Endodermal cell (in vitro differentiated cells): ENCODE measurements around the gene PIP5K1C. TPM values are rescaled to one million over a fixed set of nuclear protein-coding genes. Genes with fewer than 3 reads are reported as not detected.

Experiments used
- DNase-seq: peaks from one replicate; pipeline ENCODE4 v3.0.0-alpha.2; 2017
- H3K27ac ChIP-seq: 2 replicates; pipeline ENCODE4 v1.5.1; 2013; ENCODE audit warnings: mild to moderate bottlenecking, low read depth, low read length, moderate library complexity
- H3K27me3 ChIP-seq: 2 replicates; pipeline ENCODE4 v1.6.1; 2013; ENCODE audit warnings: mild to moderate bottlenecking, low read length, moderate library complexity; ENCODE audit not compliant: insufficient read depth, control insufficient read depth, poor library complexity, severe bottlenecking
- H3K36me3 ChIP-seq: 2 replicates; pipeline ENCODE4 v1.7.0; 2013; ENCODE audit warnings: mild to moderate bottlenecking, low read length, moderate library complexity; ENCODE audit not compliant: control insufficient read depth, insufficient read depth
- H3K4me1 ChIP-seq: one replicate; pipeline ENCODE4 v1.7.0; 2013; ENCODE audit warnings: low read length; ENCODE audit not compliant: control insufficient read depth, insufficient read depth
- H3K4me3 ChIP-seq: 2 replicates; pipeline ENCODE4 v1.5.1; 2013; ENCODE audit warnings: mild to moderate bottlenecking, low read length, moderate library complexity
- H3K9ac ChIP-seq: 2 replicates; pipeline ENCODE4 v1.6.1; 2013; ENCODE audit warnings: mild to moderate bottlenecking, low read length, moderate library complexity; ENCODE audit not compliant: poor library complexity, severe bottlenecking; ENCODE audit errors: extremely low read depth
- H3K9me3 ChIP-seq: 2 replicates; pipeline ENCODE4 v1.6.1; 2013; ENCODE audit warnings: mild to moderate bottlenecking, low read length, moderate library complexity; ENCODE audit not compliant: control insufficient read depth
- H3K27ac Mint-ChIP-seq: 2 replicates; pipeline ENCODE4 v1.8.0; 2020; ENCODE audit warnings: mixed read lengths
- H3K27me3 Mint-ChIP-seq: 2 replicates; pipeline ENCODE4 v1.8.0; 2021; ENCODE audit warnings: mild to moderate bottlenecking, mixed read lengths; ENCODE audit not compliant: insufficient read depth
- H3K36me3 Mint-ChIP-seq: 2 replicates; pipeline ENCODE4 v1.8.0; 2020; ENCODE audit warnings: low read depth, mixed read lengths
- H3K4me1 Mint-ChIP-seq: 2 replicates; pipeline ENCODE4 v1.8.0; 2020; ENCODE audit warnings: mixed read lengths
- H3K4me3 Mint-ChIP-seq: 2 replicates; pipeline ENCODE4 v1.8.0; 2020; ENCODE audit warnings: mild to moderate bottlenecking, moderate library complexity, mixed read lengths
- H3K9me3 Mint-ChIP-seq: 2 replicates; pipeline ENCODE4 v1.8.0; 2020; ENCODE audit warnings: mild to moderate bottlenecking, mixed read lengths
- WGBS, 2 experiments: methylation state at CpG; one replicate each; pipeline versions ENCODE4 v1.1.5 to v1.1.7; 2013; ENCODE audit warnings: missing lambda C conversion rate in 2 of 2, mixed read lengths in 1 of 2; ENCODE audit not compliant: insufficient coverage in 1 of 2, insufficient read length in 1 of 2; 5-methylcytosine and 5-hydroxymethylcytosine counted together
- total RNA-seq, 2 donors: library from RNA; stranded (reverse); fragmentation: NEBNext Ultra II Directional in 1 of 2; extraction: Animal tissue kit (Norgen Biotek cat#: 25700) in 1 of 2; gene quantifications; 2 replicates in 1 of 2; 3 replicates in 1 of 2; pipeline ENCODE4 v1.2.1, GENCODE V29; 2021
- TF ChIP-seq, protein P1 (sequence below): fragments of 200-600 bp; sonication (generic); conservative IDR thresholded peaks from 2 replicates; pipeline ENCODE4 v1.5.0; 2021; ENCODE audit warnings: antibody characterized with exemption, mild to moderate bottlenecking

The PIP5K1C gene
- total RNA-seq, 2 donors from 2014 or later: 43.5 to 51.5 TPM

DNA sequence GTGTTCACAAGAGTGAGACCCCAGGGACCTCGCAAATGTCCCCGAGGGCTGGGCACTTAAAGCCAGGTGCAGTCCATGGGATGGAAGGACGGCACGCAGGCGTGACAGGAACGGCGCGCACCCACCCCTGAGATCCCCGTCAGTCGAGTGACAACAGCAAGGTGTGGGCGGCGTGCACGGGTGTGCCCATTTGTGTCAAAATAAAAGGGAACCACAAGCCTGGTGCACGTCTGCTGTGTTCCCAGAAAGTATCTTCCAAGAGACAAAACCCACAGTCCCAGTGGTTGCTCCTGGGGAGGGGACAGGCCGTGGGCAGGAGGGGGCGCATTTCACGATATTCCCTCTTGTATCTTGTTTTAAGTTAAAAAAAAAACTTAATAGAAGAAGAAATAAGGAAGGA is 58.0 kb downstream of the PIP5K1C start:
- no peaks in the 10 kb centered on the region for H3K27me3 Mint-ChIP-seq
- no peaks in the 10 kb centered on the region for H3K9me3 Mint-ChIP-seq
- Histone ChIP-seq H3K4me1 (no peaks in the 10 kb centered on the region), H3K36me3 (peaks cover 22% of the 10 kb centered on the region), H3K27me3 (no peaks in the 10 kb centered on the region), H3K9me3 (no peaks in the 10 kb centered on the region), H3K4me3 (no peak overlapping the region), H3K27ac (no peak overlapping the region), H3K9ac (no peak overlapping the region)
- no peaks in the 10 kb centered on the region for H3K4me1 Mint-ChIP-seq
- no peak for DNase-seq
- WGBS, 2 experiments: 89 to 95% methylated on average over 14 to 17 of the region's 17 CpGs
- peaks cover 35% of the 10 kb centered on the region for H3K36me3 Mint-ChIP-seq
- H3K27ac Mint-ChIP-seq: no peak overlapping the region
- TF ChIP-seq, protein P1, sequence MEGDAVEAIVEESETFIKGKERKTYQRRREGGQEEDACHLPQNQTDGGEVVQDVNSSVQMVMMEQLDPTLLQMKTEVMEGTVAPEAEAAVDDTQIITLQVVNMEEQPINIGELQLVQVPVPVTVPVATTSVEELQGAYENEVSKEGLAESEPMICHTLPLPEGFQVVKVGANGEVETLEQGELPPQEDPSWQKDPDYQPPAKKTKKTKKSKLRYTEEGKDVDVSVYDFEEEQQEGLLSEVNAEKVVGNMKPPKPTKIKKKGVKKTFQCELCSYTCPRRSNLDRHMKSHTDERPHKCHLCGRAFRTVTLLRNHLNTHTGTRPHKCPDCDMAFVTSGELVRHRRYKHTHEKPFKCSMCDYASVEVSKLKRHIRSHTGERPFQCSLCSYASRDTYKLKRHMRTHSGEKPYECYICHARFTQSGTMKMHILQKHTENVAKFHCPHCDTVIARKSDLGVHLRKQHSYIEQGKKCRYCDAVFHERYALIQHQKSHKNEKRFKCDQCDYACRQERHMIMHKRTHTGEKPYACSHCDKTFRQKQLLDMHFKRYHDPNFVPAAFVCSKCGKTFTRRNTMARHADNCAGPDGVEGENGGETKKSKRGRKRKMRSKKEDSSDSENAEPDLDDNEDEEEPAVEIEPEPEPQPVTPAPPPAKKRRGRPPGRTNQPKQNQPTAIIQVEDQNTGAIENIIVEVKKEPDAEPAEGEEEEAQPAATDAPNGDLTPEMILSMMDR: no peak
- H3K4me3 Mint-ChIP-seq: no peak overlapping the region

DNA sequence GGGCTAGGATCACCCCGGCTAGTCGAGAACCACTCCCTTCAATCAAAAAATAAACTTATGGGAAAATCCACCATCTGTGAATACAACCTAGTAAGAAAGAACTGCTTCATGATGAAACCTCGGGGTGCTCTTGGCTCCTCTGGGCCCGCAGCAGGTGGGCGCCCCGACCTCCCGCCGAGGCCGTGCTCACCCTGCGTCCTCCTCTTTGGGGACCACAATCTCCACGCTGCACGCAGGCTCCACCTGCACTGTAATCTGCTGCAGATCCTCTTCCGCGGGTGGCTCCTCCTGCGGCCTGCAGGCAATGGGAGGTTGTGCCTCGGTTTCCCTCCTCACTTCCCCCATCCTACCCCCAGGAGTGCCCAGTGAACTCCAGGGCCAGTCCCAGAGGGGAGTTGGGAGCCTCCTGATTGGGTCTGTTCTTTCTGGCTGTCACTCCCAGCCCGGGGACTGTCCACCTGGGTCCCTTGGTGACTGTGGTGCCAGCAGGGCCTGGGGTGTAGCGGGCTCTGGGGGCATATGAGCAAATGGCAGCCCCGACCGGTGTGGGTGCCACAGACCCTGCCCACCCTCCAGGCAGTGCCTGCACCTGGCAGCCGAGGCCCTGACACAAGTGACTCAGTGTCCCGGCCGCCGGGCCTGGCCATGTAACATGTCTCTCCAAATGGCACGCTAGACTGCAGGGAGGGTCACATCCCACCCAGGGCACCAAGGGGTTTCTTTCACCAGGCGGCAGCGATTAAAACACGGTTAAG is 58.6 kb downstream of the PIP5K1C start:
- no peaks in the 10 kb centered on the region for H3K4me1 ChIP-seq
- no peak overlapping the region for H3K27ac ChIP-seq
- no peak overlapping the region for H3K9ac ChIP-seq
- H3K4me3 ChIP-seq: no peak overlapping the region
- H3K27me3 ChIP-seq: no peaks in the 10 kb centered on the region
- peaks cover 22% of the 10 kb centered on the region for H3K36me3 ChIP-seq
- Mint-ChIP-seq H3K27ac (no peak overlapping the region), H3K27me3 (no peaks in the 10 kb centered on the region), H3K4me3 (no peak overlapping the region), H3K9me3 (no peaks in the 10 kb centered on the region), H3K36me3 (peaks cover 36% of the 10 kb centered on the region), H3K4me1 (no peaks in the 10 kb centered on the region)
- no peaks in the 10 kb centered on the region for H3K9me3 ChIP-seq
- DNase-seq: no peak
- TF ChIP-seq, protein P1: no peak
- 94 to 97% methylated on average over 24 to 28 of the region's 28 CpGs for WGBS, 2 experiments

DNA sequence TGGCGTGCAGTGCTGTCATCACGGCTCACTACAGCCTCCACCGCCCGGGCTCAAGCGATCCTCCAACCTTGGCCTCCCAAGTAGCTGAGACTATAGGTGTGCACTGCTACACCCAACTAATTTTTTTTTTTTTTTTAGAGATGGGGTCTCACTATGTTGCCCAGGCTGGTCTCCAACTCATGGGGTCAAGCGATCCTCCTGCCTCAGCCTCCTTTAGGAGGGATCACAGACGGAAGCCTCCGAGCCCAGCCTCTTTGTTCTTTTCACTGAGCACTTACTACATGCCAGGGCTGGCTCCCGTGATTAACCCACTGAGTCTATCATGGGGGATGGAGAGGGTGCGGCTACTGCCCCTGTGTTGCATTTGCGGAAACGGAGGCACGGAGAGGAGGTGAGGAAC is 60.8 kb downstream of the PIP5K1C start:
- Mint-ChIP-seq H3K27ac (no peak overlapping the region), H3K4me3 (no peak overlapping the region), H3K36me3 (peaks cover 35% of the 10 kb centered on the region), H3K27me3 (no peaks in the 10 kb centered on the region), H3K9me3 (no peaks in the 10 kb centered on the region), H3K4me1 (no peaks in the 10 kb centered on the region)
- DNase-seq: no peak
- Histone ChIP-seq H3K4me3 (no peak overlapping the region), H3K9ac (no peak overlapping the region), H3K4me1 (no peaks in the 10 kb centered on the region), H3K36me3 (peaks cover 13% of the 10 kb centered on the region), H3K9me3 (no peaks in the 10 kb centered on the region), H3K27me3 (no peaks in the 10 kb centered on the region), H3K27ac (no peak overlapping the region)
- TF ChIP-seq, protein P1: no peak
- 96 to 98% methylated on average over 6 to 13 of the region's 13 CpGs for WGBS, 2 experiments
